Epithelial cell of esophagus (primary cell): ENCODE measurements around the gene OR2T1.
"Not testable (repeated sequence)": the region's sequence is repeated elsewhere in the genome, so short reads cannot be mapped to it uniquely, and the experiment has no call there.

Experiments
- DNase-seq: peaks from one replicate; pipeline ENCODE4 v3.0.0; 2010; ENCODE audit warnings: low read depth
- H3K4me3 ChIP-seq: 2 replicates; pipeline ENCODE4 v1.5.1; 2011; ENCODE audit warnings: mild to moderate bottlenecking, low read length, control low read depth

OR2T1 gene

GRCh38 chr1:248444603-248445002 lies 41.8 kb downstream of the OR2T1 start:
- not testable (repeated sequence) for H3K4me3 ChIP-seq, DNase-seq

DNA sequence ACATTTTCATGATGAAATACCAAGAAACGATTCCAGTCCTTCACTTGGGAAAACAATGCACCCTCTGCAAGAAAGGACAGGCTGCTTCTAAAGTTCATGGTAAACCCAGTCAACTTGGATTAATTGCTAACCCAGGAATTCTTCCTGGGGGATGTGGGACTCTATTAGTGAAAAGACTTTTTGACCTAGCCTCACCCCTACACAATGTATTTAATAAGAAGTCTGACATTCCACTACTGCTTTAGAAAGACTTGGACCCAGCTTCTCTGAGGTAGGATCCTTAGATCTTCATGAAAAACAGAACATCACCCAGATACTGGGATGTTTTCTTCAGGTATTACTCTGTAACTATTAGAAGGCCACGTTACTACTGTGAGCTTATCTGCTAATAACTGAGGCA lies 42.6 kb downstream of the OR2T1 start, which contains the start of gene OR2T2:
Gene OR2T2, plus strand, starts transcription at position 239 of the 400 bp plus-strand sequence. CDS start 7,161 bp downstream, outside the sequence.
- not testable (repeated sequence) for H3K4me3 ChIP-seq, DNase-seq

DNA sequence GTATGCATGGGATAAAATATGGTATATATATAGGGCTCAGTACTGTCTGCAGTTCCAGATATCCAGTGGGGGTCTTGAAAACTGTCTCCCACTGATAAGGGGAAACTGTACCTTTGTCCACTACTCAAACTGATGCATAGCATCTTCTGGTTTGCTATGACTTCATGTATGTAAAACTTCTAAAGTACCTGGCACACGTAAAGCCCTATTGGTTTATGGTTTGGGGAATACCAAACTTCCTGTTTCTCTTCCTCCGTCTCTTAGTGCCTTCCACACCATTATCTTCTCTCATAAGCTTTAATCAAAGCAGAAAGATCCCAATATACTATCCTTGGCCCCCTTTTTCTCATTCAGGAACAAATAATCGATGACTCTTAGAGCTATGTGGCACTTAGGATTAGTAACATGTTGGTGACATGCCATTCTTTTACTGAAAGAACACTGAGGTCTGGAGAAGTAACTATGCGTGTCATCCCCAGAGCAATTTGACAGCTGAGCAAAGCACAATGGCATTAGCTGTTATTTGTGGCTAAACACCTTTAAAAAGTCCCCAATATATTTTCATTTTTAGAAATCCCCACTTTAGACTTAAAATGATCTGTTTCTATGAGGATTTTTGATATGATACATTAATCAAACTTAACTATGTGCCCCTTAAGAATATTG lies 45.7 kb downstream of the OR2T1 start:
- not testable (repeated sequence) for H3K4me3 ChIP-seq, DNase-seq

DNA sequence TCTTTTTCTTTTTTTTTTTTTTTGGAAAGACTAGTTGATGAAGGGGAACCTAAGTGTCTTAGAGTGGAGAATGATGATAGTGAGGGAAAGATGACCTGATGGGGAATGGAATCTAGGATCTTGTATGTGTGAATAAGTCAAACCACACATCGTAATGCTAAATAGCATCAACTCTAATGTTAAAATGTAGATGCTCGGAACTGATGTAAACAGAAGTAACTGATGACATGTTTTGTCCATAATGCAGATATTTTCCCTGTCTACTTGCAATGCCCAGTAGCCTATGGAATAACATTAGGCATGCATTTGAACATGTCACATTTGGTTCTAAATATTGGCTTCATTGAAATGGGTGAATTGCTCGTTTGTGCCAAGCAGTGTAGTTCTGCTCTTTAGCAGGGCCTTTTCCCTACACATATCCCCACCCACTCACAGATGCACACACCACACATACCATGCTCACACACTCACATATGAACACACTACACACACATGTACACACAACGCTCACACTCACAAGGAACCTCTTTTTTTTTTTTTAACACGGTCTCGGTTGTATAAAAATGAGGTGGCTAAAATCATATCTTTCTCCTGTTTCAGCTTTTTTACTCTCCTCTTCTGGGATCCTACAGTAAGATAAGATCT lies 47.1 kb downstream of the OR2T1 start:
- not testable (repeated sequence) for DNase-seq, H3K4me3 ChIP-seq

- H3K4me3 ChIP-seq, DNase-seq: not testable (repeated sequence)
Measured at GRCh38 chr1:248450466-248451145, 47.8 kb downstream of the OR2T1 start.

DNA sequence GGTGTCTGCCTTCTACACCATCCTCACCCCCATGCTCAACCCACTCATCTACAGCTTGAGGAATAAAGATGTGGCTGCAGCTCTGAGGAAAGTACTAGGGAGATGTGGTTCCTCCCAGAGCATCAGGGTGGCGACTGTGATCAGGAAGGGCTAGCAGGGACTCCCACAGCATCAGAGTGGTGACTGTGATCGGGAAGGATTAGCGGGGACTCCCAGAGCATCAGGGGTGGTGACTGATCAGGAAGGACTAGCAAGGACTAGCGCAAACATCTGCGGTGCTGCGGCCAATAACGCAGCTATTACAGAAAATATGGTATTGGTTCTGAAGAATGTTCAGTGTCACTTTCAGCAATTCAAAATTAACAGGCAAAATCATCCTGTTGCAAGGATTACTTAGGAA lies 50.8 kb downstream of the OR2T1 start:
- not testable (repeated sequence) for DNase-seq

DNA sequence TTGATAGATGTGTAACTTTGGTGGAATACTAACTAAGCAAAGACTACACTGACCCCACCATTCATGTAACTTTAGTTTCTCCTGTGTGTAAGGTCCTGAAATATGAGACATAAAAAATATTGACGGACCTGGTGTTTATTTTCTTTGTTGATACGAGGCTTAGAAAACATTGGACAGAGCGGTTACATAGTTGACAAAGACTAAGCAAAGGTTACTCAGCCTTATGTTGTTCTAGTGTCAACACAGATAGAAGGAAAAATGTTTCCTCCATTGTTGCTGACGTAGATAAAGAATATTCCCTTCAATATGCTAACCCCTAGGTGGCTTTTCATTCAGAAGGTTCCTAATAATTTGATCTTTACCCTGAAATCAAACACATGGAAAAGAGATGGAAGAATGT lies 52.2 kb downstream of the OR2T1 start:
- not testable (repeated sequence) for DNase-seq, H3K4me3 ChIP-seq

More for the DNA sequence above, 50.8 kb downstream of the OR2T1 start:
- not testable (repeated sequence) for H3K4me3 ChIP-seq

DNA sequence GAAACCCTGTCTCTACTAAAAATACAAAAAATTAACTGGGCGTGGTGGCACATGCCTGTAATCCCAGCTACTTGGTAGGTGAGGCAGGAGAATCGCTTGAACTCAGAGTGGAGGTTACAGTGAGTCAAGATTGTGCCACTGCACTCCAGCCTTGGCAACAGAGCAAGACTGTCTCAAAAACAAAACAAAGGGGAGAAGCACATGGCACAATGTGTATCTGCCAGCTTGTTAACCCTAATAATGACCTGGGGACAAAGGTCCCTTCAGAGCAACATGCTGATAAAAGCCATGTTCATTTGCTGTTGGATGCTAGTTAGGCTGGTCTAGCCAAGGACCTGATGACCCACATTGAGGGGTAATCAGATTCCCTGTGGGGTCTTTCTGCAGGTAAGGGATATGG lies 53.8 kb downstream of the OR2T1 start:
- H3K4me3 ChIP-seq, DNase-seq: not testable (repeated sequence)
